ENCODE measurements around the gene RDH14.
A peak's percentile ranks its signal among the peaks of the same experiment; 100 is the strongest.

RDH14 gene

GRCh38 chr2:18560031-18560796 is at the start of gene RDH14:
Gene RDH14 (minus strand): TSS chr2:18560653. CDS start chr2:18560572, 81 bp downstream.
- DNase-seq (ENCODE audit: low read depth in 2 of 2) = peak; percentile 84 to 87

GRCh38 chr2:18610090-18610489 is 49.6 kb upstream of the RDH14 start:
- DNase-seq (ENCODE audit: low read depth in 2 of 2) = no peak

- no peak for DNase-seq (ENCODE audit: low read depth in 2 of 2)
Observed at GRCh38 chr2:18605115-18605514, 44.7 kb upstream of the RDH14 start.

- no peak for DNase-seq (ENCODE audit: low read depth in 2 of 2)
Observed at GRCh38 chr2:18604531-18604885, 44.1 kb upstream of the RDH14 start.

GRCh38 chr2:18603854-18604530 is 43.5 kb upstream of the RDH14 start:
- no peak for DNase-seq (ENCODE audit: low read depth in 2 of 2)

- no peak for DNase-seq (ENCODE audit: low read depth in 2 of 2)
Observed at GRCh38 chr2:18602298-18602697, 41.8 kb upstream of the RDH14 start.

- DNase-seq (ENCODE audit: low read depth in 2 of 2) = no peak
Observed at GRCh38 chr2:18600255-18600613, 39.8 kb upstream of the RDH14 start.

- no peak for DNase-seq (ENCODE audit: low read depth in 2 of 2)
Observed at GRCh38 chr2:18599509-18600254, 39.2 kb upstream of the RDH14 start.

GRCh38 chr2:18598848-18599484 is 38.5 kb upstream of the RDH14 start:
- DNase-seq (ENCODE audit: low read depth in 2 of 2) = no peak

- DNase-seq (ENCODE audit: low read depth in 2 of 2) = no peak
Observed at GRCh38 chr2:18597618-18598017, 37.2 kb upstream of the RDH14 start.

- no peak for DNase-seq (ENCODE audit: low read depth in 2 of 2)
Observed at GRCh38 chr2:18596993-18597392, 36.5 kb upstream of the RDH14 start.

- DNase-seq (ENCODE audit: low read depth in 2 of 2) = no peak
Observed at GRCh38 chr2:18593496-18593895, 33.0 kb upstream of the RDH14 start.

GRCh38 chr2:18592372-18592771 is 31.9 kb upstream of the RDH14 start:
- DNase-seq (ENCODE audit: low read depth in 2 of 2) = no peak

GRCh38 chr2:18589354-18589753 is 28.9 kb upstream of the RDH14 start, which contains the start of gene NT5C1B:
Gene NT5C1B (minus strand): TSS chr2:18589569. CDS start chr2:18589468, 101 bp downstream.
- no peak for DNase-seq (ENCODE audit: low read depth in 2 of 2)

- no peak for DNase-seq (ENCODE audit: low read depth in 2 of 2)
Observed at GRCh38 chr2:18588802-18589201, 28.3 kb upstream of the RDH14 start.

- no peak for DNase-seq (ENCODE audit: low read depth in 2 of 2)
Observed at GRCh38 chr2:18588049-18588448, 27.6 kb upstream of the RDH14 start.

- DNase-seq (ENCODE audit: low read depth in 2 of 2) = no peak
Observed at GRCh38 chr2:18585526-18585925, 25.1 kb upstream of the RDH14 start.

- no peak for DNase-seq (ENCODE audit: low read depth in 2 of 2)
Observed at GRCh38 chr2:18584608-18584954, 24.1 kb upstream of the RDH14 start.

- no peak for DNase-seq (ENCODE audit: low read depth in 2 of 2)
Observed at GRCh38 chr2:18583905-18584607, 23.6 kb upstream of the RDH14 start.

GRCh38 chr2:18580606-18581005 is 20.2 kb upstream of the RDH14 start:
- DNase-seq (ENCODE audit: low read depth in 2 of 2) = no peak

- DNase-seq (ENCODE audit: low read depth in 2 of 2) = no peak
Observed at GRCh38 chr2:18578033-18578432, 17.6 kb upstream of the RDH14 start.
